Pons (tissue), 1 donor: ENCODE results near the gene TBC1D2B.
A peak's percentile ranks its signal among the peaks of the same experiment; 100 is the strongest.

ENCODE experiments used
- DNase-seq: peaks from one replicate; pipeline ENCODE4 v3.0.0-alpha.2; 2016; ENCODE audit warnings: low spot score

TBC1D2B gene

DNA sequence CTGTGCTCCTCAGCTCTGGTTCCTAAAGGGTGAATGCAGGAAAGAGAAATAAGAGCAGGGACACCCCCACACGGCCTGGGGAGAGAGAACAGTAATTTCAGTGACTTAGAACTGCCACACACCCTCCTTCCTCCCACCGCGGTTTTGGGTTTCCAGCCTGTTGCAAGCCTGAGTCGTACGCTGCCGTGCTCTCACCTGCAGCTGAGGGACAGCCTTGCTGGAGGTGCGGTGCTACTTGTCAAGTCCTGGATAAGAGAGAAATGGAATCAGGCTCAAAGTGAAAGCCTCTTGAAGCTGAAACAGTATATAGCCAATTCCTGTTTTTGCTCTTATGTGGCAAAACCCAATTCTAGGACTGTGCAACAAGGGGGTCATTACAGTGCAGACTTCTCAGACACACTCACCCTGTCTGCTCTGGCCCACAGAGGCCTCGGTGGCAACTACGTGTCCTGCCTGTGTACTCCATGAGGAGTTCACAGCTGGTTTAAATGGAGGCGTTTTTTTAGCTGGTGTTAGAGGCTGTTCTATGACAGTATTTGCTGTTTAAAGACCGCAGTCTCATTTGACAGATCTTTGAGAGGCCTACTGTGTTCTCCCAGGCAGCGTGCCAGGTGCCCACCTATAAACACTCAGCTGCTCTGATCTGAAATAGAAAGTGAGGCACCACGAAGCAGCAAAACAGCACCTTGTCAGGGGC lies 42.9 kb downstream of the TBC1D2B start:
- no peak for DNase-seq

DNA sequence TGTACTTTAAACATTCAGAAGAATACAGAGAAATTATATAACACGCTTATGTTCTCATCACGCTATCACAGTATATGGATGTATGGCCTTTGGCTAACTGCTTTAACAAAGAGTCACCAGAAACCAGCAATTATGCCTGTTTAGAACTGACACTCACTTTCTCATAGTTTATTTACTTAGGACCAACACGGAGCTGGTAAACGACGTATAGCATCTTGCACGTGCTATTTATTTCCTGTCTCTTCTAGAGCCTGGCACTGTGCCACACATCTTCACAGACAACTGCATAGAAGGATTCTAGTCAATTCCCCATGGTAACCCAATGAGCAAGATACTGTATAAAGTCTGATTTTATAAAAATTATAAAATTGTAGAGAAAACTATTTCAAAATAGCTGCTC lies 43.6 kb downstream of the TBC1D2B start:
- no peak for DNase-seq

DNA sequence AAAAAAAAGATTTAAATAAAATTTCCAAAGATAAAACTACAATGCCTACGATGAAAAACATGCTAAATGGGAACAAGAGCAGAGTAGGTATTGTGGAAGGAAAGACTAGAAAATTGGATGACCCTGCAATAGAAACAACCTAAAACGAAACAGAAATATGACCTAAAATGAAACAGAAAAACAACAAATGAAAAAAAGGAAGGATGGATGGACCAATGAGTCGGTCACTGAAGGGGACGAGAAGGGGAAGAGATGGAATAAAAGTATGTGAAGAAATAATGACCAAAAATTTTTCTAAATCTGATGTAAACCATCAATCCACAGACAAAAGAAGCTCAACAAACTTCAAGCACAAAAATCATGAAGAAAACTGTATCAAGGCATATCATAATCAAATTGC lies 44.8 kb downstream of the TBC1D2B start:
- DNase-seq, result no peak

DNA sequence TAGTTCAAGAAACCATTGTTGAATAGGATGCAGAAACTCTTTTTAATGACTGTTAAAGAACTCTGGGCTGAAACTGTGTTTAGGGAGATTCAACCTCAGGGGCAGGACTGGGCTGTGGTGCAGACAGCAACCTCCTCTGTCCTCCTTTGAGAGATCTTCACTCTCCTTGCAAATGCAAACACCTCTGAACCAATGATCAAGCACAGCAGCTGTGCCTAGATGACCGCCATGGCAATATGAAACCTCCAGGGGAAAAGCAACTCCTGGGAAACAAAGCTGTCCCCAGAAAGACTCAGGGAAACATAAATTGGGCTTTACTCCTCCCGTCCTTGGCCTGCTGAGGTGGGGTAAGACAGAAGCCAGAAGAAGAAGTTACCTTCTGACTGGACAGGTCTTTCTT lies 52.6 kb downstream of the TBC1D2B start:
- no peak for DNase-seq

DNA sequence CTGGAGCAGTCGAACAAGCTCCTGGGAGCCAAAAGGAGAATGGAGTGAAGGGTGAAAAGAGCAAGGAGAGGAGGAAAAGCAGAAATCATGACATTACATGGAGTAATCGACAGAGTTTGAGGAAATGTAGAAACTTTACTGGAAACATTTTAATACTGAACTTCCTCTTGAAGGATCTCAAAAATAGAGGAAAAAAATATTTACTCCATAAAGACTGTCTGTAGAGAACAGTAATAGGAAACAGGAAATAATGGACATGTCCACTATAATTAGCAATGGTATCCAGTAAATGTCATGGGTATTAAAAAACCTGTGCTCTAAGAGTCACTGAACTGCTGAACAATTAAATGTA lies 53.0 kb downstream of the TBC1D2B start:
- no peak for DNase-seq

DNA sequence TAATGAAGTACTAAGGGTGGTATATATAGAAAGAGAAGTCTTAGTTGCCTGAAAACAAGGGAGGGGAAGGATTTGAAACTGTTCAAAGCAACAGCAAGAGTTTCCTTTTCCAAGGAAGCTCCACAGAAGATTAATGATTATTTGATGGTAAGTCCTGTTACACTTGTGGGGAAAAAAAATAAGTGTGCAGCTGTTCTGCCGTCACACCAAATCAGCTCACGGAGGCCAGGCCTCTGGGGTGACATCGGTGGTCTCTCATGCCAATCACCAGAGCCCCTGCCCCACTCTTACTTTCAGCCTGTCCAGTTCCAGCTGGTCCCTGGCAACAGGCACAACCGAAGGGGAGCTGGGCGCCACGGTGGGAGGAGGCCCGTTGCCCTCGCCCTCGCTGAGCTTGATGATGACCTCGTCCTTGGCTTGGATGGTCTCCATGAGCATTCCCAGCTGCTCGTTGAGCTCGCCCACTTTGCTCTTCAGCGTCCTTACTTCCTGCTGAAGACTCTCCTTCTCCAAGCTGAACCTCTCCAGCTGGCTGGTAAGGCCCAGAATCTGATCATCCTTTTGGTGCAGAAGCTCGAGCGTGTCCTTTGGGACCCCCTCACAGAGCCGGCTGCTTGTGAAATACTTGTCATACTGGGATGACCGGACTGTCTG lies 53.5 kb downstream of the TBC1D2B start:
- no peak for DNase-seq

DNA sequence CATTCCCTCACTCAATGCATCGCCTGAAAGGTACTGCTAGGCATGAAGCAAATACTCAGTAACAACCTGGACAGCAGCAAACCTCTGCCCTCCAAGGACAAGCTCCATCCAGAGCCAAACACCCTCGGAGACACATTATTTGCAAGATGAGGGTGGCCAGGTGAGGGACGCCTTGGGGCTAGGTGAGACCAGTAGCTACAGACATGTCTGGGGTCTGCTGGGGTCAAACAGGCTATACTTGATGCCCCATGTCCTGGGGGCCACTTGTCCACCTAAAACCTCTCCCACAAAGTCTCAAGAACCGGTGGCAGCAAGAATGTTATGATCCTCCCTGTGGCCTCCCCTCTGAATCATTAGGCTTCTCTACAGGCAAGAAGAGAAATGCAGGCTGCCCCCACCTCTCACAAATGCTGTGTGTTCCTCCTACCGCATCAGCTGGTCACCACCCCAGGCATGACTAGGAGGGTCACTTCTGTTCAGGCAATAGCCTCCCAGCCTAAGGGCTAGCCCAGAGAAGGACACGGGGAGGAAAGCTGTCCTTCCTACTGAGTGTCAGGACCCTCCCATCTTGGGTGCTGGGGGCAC lies 54.3 kb downstream of the TBC1D2B start:
- no peak for DNase-seq

DNA sequence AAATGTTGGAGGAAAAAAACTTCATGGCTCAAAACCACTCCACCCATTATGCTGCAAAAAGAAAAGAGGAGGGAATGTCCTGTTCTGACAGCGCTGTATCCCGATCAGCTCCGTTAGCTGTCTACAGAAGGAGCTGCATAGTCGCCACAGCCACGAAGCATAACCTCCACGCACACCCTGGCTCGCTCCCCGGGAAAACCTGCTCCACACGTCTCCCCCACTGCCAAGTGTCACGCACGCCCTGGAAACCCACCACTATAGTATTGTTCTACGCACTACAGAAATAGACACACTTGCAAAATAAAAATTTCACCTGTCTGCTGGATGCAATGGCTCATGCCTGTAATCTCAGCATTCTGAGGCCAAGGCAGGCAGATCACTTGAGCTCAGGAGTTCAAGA lies 55.8 kb downstream of the TBC1D2B start:
- DNase-seq, result no peak

DNA sequence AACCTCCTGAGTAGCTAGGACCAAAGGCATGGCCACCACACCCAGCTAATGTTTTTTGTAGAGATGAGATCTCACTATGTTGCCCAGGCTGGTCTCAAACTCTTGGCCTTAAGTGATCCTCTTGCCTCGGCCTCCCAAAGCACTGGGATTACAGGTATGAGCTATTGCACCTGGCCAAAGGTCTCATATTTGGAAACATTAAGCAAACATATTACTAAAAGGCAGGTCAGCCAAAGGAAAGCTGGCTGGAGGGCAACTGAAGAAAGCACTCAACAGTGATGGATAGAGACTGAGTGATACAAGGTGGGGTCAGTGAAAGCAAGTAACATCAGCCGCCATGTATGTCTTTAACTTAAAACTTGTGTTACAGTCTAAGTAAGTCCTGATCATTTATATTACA lies 57.5 kb downstream of the TBC1D2B start:
- no peak for DNase-seq

DNA sequence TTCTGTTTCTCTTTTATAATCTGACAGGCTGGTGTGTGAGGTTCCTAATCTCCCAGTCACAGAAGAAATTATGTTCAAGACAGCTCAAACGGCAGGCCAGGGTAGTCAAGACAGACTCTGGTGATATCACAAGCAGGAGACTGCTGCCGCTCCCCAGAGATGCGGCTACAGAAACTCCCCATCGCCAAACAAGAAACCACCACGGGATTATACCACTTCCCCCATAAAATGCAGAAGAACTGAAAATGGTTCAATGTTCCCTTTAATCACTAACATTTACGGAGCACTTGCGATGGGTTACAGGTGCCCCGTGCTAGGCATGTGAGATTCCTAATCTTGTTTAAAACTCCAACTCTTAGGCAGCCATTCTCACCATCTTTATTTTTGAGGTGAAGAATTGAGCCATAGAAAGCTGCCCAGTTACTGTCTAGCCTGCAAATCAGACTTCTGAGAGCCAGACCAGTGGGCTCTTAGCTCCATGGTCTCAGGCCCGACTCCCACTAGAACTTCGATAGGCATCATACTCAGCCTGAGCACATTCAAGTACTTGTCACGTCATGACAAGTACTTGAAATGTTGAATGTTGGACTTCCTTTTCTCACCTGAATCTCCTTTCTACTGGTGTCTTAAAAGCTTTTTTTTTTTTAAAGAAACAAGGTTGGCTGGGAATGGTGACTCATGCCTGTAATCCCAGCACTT lies 58.4 kb downstream of the TBC1D2B start:
- DNase-seq, result peak; percentile 52

- DNase-seq, result no peak
Observed at GRCh38 chr15:78018445-78018844, 59.1 kb downstream of the TBC1D2B start.

- no peak for DNase-seq
Observed at GRCh38 chr15:78016860-78017259, 60.7 kb downstream of the TBC1D2B start.

DNA sequence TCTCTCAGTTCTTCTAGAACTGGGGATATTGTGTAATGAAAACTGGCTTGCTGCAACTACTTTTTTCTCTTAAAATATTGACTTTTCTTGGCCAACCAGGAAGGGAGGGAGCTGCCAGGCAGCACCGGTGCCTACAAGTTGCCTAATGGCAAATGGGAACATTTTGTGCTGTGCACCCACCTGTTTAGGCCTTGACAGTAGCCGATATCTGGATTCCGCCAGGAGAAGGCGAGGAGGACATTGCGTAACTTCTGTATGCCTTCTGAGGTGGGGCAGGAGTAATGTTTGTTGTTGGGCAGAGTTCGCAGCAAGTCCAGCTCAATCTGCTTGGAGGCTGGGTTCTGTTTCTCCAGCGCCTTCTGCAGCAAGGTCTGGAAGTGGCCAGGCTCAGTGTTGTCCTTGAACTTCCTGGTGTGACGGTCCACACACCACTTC lies 64.9 kb downstream of the TBC1D2B start:
- no peak for DNase-seq

DNA sequence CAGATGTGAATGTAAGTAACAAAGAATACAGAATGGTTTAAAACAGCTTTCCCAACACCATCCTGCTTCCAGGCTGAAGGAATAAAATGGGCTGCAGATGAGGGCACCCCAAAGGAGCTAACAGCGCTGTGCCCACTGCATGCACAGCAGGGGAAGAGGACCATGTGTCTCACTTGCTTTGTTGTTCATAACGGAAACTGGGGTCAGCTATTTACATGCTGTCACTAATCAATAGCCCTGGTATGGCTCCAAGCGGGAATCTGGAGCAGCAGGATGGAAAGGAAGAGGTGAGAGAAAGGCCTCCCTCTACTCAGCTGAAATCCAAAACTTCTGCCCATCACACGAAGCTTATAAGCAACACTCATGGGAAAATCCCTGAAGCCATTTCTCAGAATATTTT lies 67.4 kb downstream of the TBC1D2B start:
- DNase-seq, result no peak

DNA sequence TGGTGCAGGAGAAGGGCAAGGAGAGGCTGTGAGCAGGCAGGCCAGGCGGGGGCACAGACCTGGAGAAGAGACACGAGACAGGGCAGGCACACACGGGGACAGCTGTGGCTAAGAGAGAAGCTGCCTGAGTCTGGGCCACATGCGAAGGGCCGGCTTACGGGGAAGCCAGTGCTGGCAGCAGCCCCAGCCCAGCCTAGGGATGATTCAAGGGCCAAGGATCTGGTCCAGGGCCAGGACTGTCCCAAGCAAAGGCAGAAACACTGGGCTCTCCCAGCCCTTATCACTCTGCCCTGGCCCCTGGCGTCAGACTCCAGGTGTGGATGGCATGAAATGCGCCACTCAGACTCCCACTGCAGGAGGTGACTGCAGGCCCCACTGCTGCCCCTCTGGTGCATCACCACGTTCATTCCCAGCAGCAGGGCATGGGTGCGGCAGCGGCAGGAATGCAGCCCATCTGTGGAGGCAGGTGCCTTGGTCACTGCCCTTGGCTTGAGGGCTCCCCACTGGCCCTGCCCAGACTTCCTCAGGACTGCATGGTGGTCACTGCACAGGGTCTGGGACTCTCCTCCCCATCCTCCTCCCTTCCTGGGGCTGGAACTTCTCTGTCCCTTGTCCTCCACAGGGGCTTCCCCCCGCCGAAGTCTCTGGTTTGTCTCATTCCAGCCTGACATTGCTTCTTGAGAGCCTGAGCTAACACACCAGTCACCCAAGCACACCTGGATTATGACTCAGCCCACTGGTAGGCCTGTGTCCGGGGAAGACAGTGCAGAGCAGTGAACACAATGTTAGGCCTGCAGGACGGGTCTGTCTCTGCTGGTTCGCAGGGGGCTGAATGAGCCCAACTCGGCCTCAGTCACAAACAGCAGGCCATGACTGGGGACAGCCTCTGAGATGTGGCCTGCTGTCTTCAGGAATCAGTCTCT lies 69.3 kb downstream of the TBC1D2B start:
- no peak for DNase-seq

DNA sequence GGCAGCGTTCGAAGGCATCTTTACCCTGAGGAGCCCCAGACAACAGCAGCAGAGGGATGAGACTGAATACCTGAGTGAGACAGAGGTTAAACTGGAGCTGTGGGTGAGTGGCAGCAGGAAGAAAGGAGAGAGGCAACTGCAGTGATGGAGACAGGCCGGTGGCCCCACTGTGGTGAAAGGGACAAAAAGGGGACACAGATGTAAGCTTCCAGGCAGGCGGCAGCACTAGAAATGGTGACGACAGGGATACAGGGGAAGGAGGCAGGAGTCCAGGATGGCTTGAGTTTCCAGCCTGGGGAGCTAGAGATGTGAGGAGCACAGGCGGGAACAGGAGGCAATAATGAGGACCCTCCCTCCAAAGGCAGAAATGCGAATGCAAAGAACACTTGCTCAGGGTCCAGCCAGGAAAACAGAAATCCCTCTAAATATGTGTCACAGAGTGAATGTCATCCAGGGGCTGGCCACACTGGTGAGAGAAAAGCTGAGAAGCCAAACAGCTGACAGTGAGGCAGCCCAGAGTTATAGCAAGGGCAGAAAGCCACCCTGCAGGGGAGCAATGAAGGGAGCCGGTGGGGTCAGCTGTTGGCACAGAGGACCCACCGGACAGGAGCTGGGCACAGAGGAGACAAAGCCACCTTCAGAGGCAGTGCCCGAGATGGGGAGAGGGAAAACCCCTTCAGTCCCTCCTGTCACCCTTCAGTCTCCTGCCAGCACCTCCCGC lies 70.1 kb downstream of the TBC1D2B start:
- DNase-seq, result no peak

- no peak for DNase-seq
Observed at GRCh38 chr15:78006567-78007205, 70.8 kb downstream of the TBC1D2B start.

DNA sequence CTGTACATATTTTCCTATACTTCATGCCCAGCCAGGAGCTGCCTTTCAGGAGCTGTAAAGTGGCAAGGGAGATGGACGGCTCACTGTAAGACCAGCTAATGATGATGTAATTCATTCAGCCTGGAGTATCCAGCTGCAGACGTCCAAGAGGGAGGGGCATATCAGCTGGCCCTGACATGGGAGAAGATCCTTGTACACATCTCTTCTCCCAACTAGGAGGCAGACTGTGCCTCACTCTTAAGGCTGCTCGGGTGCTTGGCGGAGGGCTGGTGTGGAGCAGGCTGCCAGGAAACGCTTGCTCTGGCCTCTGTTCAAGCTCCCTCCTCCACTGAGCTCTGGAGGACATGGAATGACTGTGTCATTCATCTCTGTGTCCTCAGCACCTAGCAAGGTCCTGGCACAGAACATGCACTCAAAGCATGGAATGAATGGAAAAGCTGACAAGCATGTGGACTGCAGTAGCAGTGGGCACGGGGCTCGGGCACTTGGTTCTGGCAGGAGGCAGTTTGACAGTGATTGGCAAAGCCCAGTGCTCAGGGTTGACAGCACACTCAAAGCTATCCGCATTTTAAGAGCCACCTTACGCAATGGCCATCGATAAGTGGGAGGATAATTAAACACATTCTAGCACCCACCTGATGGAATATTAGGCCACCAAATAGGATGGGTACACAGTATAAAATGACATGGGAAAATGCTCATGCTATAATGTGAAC lies 72.4 kb downstream of the TBC1D2B start:
- peak; percentile 89 for DNase-seq

DNA sequence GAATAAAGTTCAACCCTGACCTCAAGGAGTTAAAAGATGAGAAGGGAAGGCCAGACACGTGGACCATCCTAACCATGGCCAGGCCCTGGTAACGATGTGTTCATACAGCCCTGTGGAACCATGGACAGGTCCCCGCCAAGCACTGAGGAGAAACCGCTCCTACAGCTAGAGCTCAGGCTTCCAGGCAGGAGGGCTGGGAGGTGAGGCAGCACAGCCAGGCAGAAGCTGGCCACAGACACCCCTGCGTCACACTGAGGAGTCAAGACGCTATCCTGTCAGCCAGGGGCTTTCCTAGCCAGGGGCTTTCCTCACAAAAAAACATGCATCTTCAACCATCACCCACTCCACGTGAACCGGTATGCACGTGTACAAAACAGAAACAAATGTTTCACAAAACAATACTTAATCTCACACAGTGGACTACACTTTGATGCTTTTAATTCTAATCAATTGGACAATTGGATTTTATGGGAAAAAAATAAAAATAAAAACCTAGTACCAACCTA lies 73.2 kb downstream of the TBC1D2B start:
- DNase-seq, result no peak

GRCh38 chr15:78003539-78004008 lies 73.9 kb downstream of the TBC1D2B start:
- no peak for DNase-seq
